Upper lobe of left lung (tissue), 6 donors: ENCODE data around the gene SLC22A2. TPM values are rescaled to one million over a fixed set of nuclear protein-coding genes. Genes with fewer than 3 reads are reported as not detected.
A peak's percentile ranks its signal among the peaks of the same experiment; 100 is the strongest.

Experiments
- ATAC-seq, 2 donors: fragments of 200-7000 bp; cut with Tn5 transposase; one replicate each; pipeline ENCODE4 v1.9.1; 2022; ENCODE audit warnings: mild to moderate bottlenecking in 2 of 2, moderate library complexity in 2 of 2; ENCODE audit not compliant: low FRiP score in 2 of 2
- DNase-seq, 2 donors: peaks; one replicate each; pipeline ENCODE4 v3.0.0-alpha.2; 2019 to 2020
- H3K27ac ChIP-seq, 4 donors: fragments of 200-600 bp; sonication (generic); one replicate each; pipeline ENCODE4 v1.5.1; 2016 to 2019
- H3K27me3 ChIP-seq, 4 donors: fragments of 200-600 bp; sonication (generic); one replicate each; pipeline ENCODE4 v1.5.1; 2017 to 2019
- H3K36me3 ChIP-seq, 4 donors: fragments of 200-600 bp; sonication (generic); one replicate each; pipeline ENCODE4 v1.5.1; 2016 to 2019
- H3K4me1 ChIP-seq, 4 donors: fragments of 200-600 bp; sonication (generic); one replicate each; pipeline ENCODE4 v1.5.1; 2018 to 2019
- H3K4me3 ChIP-seq, 4 donors: fragments of 200-600 bp; sonication (generic); one replicate each; pipeline ENCODE4 v1.5.1; 2017 to 2019; ENCODE audit warnings: mild to moderate bottlenecking in 2 of 4, moderate library complexity in 1 of 4
- H3K9me3 ChIP-seq, 4 donors: fragments of 200-600 bp; sonication (generic); one replicate each; pipeline ENCODE4 v1.5.1; 2018 to 2019
- CTCF ChIP-seq, 6 experiments: fragments of 450-650 bp in 4 of 6; fragments of 200-600 bp in 2 of 6; sonication (generic) in 2 of 6; IDR thresholded peaks; one replicate each; pipeline ENCODE4 v1.5.1; 2016 to 2019; ENCODE audit warnings: antibody characterized with exemption in 6 of 6
- EP300 ChIP-seq, 4 donors: sonication (generic); formaldehyde crosslinking; IDR thresholded peaks; one replicate each; pipeline ENCODE4 v1.5.1; 2017; ENCODE audit warnings: antibody characterized with exemption in 4 of 4, control low read depth in 2 of 4
- POLR2A ChIP-seq, 4 donors: fragments of 450-650 bp; IDR thresholded peaks; one replicate each; pipeline ENCODE4 v1.5.1; 2016 to 2017; ENCODE audit warnings: antibody characterized with exemption in 4 of 4, mild to moderate bottlenecking in 2 of 4
- POLR2AphosphoS5 ChIP-seq, 2 donors: sonication (generic); formaldehyde crosslinking; IDR thresholded peaks; one replicate each; pipeline ENCODE4 v1.5.1; 2017; ENCODE audit warnings: antibody characterized with exemption in 2 of 2
- WGBS, 2 donors: methylation state at CpG; one replicate each; pipeline ENCODE4 v1.1.5; 2017 to 2018; 5-methylcytosine and 5-hydroxymethylcytosine counted together
- total RNA-seq, 6 donors: library from RNA; depleted of rRNA in 4 of 6; stranded (reverse); fragments of >200 nt in 4 of 6; gene quantifications; one replicate each; pipeline versions ENCODE4 v1.1.0 to v1.2.1, GENCODE V29; 2016 to 2021
- donor health status: DM: no; HTN: no; CAD: no; lungs with moderate emphysema.
- donor health status: DM: no; HTN: yes; CAD: no; lungs with severe emphysema.

Gene SLC22A2
- total RNA-seq, 6 donors from 2014 or later, result not detected

- Histone ChIP-seq H3K4me1 (no peaks in the 10 kb centered on the region), H3K27ac (no peak overlapping the region), H3K27me3 (no peaks in the 10 kb centered on the region), H3K4me3 (no peak overlapping the region), H3K9me3 (no peaks in the 10 kb centered on the region), H3K36me3 (no peaks in the 10 kb centered on the region)
- DNase-seq (no peak), ATAC-seq (no peak)
- 79 to 89% methylated on average over 1 of the region's 1 CpG for whole genome bisulfite sequencing, 2 donors
- TF ChIP-seq EP300 (IDR thresholded peaks at IDR 0.05) (no peak), POLR2A (IDR thresholded peaks at IDR 0.05) (no peak), CTCF (IDR thresholded peaks at IDR 0.05) (no peak), POLR2AphosphoS5 (IDR thresholded peaks at IDR 0.05) (no peak)
Measured at GRCh38 chr6:160221918-160222317, 36.7 kb downstream of the SLC22A2 start.

- no peaks in the 10 kb centered on the region for H3K9me3 ChIP-seq
- no peak overlapping the region for H3K27ac ChIP-seq
- H3K4me1 ChIP-seq, result no peaks in the 10 kb centered on the region
- no peaks in the 10 kb centered on the region for H3K36me3 ChIP-seq
- H3K4me3 ChIP-seq, result no peak overlapping the region
- DNase-seq, result no peak
- 38 to 40% methylated on average over 3 of the region's 3 CpGs for WGBS, 2 donors
- peak; percentile 31 to 79 for ATAC-seq
- no peaks in the 10 kb centered on the region for H3K27me3 ChIP-seq
- no peak for TF ChIP-seq POLR2A (IDR thresholded peaks at IDR 0.05)
- TF ChIP-seq CTCF (IDR thresholded peaks at IDR 0.05), result peak in 4 of 6 experiments; percentile 11 to 42 (median 30)
Measured at GRCh38 chr6:160221423-160221822, 37.2 kb downstream of the SLC22A2 start.

GRCh38 chr6:160218810-160219209 lies 39.8 kb downstream of the SLC22A2 start:
- Histone ChIP-seq H3K27me3 (no peaks in the 10 kb centered on the region), H3K9me3 (no peaks in the 10 kb centered on the region), H3K27ac (no peak overlapping the region), H3K4me3 (no peak overlapping the region), H3K36me3 (no peaks in the 10 kb centered on the region), H3K4me1 (no peaks in the 10 kb centered on the region)
- no peak for ATAC-seq
- 55 to 59% methylated on average over 2 of the region's 2 CpGs for WGBS, 2 donors
- no peak for DNase-seq
- TF ChIP-seq POLR2AphosphoS5 (IDR thresholded peaks at IDR 0.05) (no peak), EP300 (IDR thresholded peaks at IDR 0.05) (no peak), POLR2A (IDR thresholded peaks at IDR 0.05) (no peak), CTCF (IDR thresholded peaks at IDR 0.05) (no peak)

- no peak for TF ChIP-seq POLR2A (IDR thresholded peaks at IDR 0.05)
- no peak for TF ChIP-seq POLR2AphosphoS5 (IDR thresholded peaks at IDR 0.05)
- TF ChIP-seq CTCF (IDR thresholded peaks at IDR 0.05), result no peak
- no peak for TF ChIP-seq EP300 (IDR thresholded peaks at IDR 0.05)
- Histone ChIP-seq H3K9me3 (no peaks in the 10 kb centered on the region), H3K27ac (no peak overlapping the region), H3K36me3 (no peaks in the 10 kb centered on the region), H3K4me1 (no peaks in the 10 kb centered on the region), H3K27me3 (no peaks in the 10 kb centered on the region), H3K4me3 (no peak overlapping the region)
- 85 to 87% methylated on average over 4 of the region's 4 CpGs for WGBS, 2 donors
- ATAC-seq (no peak), DNase-seq (no peak)
Measured at GRCh38 chr6:160217863-160218262, 40.8 kb downstream of the SLC22A2 start.

GRCh38 chr6:160217073-160217472 lies 41.5 kb downstream of the SLC22A2 start:
- Histone ChIP-seq H3K27ac (no peak overlapping the region), H3K36me3 (no peaks in the 10 kb centered on the region), H3K4me1 (no peaks in the 10 kb centered on the region), H3K4me3 (no peak overlapping the region), H3K9me3 (no peaks in the 10 kb centered on the region), H3K27me3 (no peaks in the 10 kb centered on the region)
- 65 to 68% methylated on average over 1 of the region's 1 CpG for WGBS, 2 donors
- no peak for ATAC-seq
- TF ChIP-seq EP300 (IDR thresholded peaks at IDR 0.05) (no peak), POLR2AphosphoS5 (IDR thresholded peaks at IDR 0.05) (no peak)
- no peak for DNase-seq
